ENCODE measurements around the gene DTHD1.

The DTHD1 gene

DNA sequence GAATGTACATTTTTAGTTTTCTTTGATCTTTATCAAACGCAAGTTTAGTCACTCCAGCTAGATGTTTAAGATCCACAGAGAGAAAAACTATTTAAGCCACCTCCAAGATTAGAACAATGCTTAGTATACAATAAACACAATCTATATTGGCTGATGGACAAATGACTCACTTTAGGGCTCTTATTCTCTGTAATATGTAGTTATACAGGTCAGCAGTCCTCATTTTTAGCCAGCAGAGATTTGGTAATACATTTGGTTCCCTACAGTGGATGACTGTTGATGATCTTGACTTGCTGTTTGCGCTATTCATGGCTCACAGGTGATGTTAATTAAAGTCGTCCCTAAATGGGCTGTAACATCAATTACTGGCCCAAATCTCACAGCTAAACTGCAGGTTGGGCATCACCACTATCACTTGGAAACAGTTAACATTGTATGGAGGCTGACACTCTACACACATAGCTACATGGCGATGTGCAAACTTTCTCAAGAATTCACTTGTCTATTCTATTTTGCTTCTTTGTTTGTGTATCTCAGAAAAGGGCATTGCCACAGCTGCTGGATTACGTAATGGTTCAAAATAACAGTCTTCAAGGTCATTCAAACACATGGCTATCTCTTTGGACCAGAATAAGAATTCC lies 11.8 kb upstream of the DTHD1 start:
- no peak for DNase-seq (ENCODE audit: low read depth, low spot score)

DNA sequence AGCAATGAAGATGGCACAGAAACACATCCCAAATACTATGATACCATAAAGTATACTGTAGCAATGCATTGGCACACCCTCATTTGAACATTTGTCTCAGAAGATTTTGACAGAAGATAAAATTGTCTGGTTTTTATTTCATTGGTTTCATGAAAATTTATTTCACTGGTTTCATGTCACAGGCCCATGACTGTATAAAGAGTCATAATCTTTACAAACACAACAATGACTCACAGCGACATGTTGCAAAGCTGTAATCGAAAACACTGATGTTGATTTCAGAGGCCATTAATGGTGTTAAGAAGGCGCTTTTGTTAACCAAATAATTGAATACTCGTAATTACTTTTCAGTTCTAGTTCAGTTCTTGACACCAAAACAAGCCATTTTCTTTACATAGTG lies 8.1 kb upstream of the DTHD1 start:
- DNase-seq (ENCODE audit: low read depth, low spot score) = no peak

DNA sequence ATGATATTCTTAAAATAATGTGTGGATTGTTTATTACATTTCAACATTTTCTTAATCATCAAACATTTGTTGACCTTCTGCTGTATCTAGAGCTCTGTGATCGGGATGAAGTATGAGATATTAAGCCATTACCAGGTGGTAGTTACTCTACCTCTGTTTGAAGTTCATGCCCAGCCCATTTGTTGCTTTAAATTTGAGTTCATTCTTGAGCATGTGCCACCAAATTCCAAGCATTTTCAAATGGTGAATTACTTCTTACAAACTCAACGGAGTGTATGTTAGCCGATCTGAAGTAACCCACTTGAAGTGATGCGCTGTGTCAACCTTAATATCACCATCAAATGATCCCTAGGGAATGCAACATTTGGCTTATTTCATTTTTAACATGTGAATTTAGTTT lies 7.3 kb upstream of the DTHD1 start:
- no peak for DNase-seq (ENCODE audit: low read depth, low spot score)

DNA sequence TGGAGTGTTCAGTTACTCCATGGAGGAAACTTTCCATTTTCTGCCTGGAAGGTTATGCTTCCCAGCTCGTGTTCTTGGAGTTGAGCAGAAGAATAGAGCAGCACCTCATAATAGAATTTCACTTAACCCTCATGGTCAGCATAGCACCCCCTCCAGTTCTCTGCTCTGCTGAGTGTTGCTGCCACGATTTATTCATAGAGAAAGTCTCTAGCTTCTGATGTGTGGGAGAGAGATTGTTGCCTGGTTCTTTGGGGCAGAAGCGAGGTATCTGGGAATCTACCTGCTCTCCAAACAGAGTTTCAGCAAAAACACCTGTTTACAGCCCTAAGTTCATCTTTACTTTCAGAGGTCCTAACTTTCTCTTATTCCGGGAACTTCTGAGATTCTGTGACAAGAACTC lies 3.9 kb upstream of the DTHD1 start:
- DNase-seq (ENCODE audit: low read depth, low spot score) = no peak

DNA sequence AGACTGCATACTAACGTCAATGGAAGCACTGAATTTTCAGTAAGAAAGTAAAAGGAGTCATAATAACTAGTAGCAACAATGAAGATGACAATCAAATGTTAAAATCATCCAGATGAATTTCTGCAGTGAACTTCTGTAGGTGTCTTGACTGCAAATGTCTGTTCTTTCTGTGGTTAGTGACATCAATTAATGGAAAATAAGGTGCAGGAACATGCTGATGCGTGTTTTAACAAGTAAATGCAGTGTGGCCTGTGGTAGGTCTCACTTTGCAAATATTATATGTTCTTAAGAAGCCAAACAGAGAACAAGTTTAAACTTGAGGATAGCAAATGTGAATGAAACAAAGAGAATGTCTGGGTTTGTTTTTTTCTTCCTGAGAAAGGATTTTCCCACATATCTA lies 2.6 kb upstream of the DTHD1 start:
- no peak for DNase-seq (ENCODE audit: low read depth, low spot score)

DNA sequence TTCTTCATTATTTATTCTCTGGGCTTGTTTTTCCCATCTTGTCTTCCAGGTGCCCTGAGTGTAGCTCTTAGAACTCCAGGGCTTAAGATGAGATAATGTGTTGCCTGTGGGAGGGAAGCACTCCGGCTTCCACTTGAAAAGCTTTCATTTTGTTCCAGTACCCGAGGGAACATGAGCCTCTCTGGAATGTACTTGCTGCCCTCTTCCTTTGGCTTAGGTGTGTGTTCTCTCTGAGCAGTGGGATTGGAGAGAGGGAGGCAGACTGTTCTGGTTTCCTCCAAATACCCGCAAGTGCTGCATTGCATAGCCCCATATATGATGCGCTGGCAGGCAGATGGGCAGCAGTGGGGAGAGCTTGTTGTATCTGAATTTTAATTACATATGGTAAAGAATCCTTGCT lies 861 bp upstream of the DTHD1 start:
- no peak for DNase-seq (ENCODE audit: low read depth, low spot score)

DNA sequence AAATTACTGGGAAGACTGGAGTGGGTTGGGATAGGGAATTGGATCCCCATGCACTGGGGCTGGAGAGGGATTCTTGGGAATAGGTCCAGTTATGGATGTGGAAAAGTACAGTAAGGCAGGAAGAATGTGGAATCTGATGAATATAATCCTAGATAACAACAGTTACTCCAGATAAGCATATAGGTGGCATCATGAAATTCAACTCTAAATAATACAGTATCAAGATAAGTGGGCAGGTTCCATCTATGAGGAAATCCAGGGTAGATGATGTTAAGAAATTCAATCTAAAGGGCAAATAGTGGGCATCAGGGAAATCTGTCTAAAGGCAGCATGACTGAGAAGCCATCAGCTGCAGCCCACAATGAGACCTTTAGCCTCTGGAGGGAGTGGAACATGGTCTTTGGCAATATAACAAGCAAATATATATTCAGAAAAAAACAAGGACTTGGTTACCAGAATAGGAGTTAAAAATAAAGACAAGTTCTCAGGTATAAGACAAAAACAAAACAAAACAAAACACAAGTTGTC lies 1.2 kb downstream of the DTHD1 start:
- no peak for DNase-seq (ENCODE audit: low read depth, low spot score)

DNA sequence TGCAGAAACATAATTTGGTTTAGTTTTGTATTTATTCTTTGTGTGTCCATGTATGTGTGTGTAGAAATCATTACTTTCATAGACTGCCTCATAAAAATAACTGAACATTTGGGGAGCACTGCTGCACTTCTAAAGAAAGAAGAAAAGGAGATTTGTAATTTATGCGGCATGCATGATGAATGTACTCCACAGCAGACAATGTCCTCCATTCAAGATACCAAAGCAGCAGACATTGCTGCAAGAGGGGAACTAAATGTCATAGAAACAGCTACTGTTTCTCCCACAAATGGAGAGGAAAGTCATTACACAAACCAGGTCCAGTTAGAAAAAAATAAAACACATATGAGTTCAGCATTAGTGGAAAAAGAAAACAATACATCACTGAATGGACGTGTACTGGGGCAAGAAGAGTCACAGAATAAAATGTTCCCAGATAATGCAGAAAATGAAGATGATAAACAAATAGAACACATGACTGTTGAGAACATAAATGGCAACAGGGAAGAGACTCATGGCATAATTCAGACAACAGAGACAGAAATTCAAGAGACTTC lies 2.6 kb downstream of the DTHD1 start:
- no peak for DNase-seq (ENCODE audit: low read depth, low spot score)

DNA sequence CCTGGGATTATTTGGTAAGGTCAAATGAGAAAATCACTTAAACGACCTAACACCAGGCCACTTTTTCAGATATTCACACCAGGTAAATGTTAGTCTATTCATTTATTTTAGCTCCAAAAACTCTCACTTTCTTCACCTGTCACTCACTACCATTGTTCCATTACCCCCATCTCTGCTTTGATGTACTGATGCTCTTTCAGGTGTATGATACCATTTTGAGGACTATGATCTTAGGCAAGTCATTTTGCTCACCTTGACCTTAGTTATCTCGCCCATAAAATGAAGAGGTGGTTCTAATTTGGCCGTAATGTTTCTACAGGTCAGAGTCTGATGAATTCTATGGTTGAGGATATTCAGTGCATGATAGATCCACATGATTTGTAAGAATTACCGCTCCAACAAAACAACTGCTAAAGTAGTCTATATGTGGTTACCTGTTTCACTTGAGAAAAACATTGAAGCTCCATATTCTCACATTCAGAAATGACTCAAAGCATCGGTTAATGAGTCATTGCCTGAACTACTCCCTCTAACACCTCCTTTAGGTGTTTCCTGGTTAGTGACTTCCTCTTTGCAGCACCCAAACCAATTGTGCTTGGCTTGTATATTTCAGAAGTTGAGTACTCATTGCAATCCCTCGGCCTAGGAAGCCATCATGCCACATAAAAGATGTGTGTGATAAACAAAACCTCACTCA lies 4.5 kb downstream of the DTHD1 start:
- peak; percentile 36 for DNase-seq (ENCODE audit: low read depth, low spot score)

DNA sequence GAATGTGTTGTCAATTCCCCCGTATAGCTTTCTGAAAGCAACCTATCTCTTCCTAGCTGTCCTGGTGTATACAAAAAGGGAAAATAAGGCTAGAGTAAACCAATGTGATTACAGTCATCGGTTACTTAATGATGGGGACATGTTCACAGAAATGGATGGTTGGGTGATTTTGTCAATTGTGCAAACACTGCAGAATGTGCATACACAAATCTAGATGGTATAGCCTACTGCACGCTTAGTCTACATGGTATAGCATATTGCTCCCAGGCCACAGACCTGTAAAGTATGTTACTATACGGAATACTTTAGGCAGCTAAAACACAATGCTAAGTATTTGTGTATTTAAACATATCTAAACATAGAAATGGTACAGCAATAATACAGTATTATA lies 5.1 kb downstream of the DTHD1 start:
- no peak for DNase-seq (ENCODE audit: low read depth, low spot score)

DNA sequence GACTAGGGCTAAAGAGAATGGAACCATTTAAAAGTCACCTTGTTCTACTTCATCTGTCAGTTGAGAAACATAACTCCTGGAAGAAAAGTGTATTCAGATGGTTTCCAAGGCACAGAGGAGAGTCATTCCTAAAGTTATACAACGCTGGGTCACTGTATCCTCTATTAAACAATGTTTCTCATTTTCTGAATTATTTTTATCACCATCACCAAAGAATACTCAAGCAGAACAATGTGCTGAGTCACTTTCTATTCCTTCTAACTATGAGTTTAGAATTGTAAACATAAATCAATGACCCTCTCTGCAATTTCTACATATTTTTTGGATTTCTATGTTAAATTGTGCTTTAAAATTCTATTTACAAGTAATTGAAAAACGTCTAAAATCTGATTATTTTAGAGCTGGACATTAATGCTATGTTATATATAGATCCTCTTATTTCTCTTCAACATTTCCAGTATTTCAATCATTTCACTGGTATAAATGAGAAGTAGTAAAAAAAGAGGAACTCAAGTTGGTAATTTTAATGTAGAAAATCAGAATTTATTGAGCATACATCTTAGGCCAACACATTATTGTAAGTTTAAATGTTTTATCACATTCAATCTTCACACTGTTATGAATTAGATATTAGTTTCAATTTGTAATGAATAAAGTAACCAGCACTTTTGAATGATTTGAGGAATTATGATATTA lies 7.5 kb downstream of the DTHD1 start:
- DNase-seq (ENCODE audit: low read depth, low spot score) = no peak

DNA sequence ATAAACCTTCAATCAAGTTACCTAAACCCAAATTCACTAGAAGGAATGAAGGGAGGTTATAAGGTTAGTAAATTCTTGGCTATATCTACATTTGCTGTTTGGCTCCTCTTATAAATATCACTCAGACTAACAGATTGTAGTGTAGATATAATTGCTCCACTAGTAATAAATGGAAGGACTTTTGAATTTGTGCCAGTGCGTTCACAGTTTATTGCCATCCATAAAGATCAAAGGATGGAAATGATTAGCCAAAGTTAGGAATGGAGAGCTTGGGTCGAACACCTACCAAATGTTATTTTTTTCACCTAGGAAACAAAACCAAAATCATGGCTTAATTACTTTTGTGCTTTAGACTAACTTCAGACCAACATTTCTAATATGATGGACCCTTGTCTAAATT lies 9.2 kb downstream of the DTHD1 start:
- no peak for DNase-seq (ENCODE audit: low read depth, low spot score)

DNA sequence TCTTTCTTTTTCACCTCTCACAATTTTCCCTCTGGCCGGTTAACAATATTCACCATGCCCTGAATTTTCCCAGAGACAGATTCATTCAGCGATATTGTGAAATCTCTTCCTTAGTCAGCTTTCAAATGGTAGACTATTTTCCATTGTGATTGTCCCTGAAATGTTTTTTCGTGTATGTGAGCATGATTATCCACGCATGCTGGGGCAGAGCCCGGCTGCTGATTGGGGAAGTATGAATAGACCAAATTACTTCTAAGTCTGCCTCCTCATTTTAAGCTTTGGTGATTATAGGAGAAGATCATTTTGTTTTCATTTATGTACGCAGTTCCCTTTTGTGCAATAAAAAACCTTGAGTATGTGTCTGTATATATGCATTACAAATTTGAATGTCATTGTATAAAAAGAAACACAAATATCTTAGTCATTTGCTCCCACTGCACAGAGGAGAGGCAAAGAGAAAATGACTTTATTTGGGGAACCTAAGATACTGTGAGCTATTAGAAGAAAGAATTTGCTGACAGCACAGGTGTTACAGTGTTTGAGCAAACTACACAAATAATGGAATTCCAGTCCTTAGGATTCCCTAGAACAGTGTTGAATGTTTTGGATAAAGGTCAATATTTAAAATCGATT lies 11.3 kb downstream of the DTHD1 start:
- no peak for DNase-seq (ENCODE audit: low read depth, low spot score)

DNA sequence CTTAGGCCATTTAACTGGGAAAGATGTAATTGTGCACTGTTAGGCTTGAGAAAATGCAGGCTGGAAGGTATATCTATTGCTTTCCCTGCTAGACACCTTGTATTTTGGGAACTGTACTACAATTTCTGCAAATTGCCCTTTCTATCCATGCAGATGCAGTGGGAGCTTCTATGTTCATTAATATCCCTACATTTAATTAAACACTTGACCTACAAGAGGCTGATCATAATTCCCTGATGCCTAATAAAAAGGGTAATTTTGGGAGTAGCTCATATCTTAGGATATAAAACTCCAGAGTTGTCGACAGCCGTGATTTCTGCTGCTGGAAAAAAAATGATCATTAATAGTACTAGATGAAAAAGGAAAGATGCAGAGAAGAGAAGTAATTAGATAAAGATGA lies 19.7 kb downstream of the DTHD1 start:
- no peak for DNase-seq (ENCODE audit: low read depth, low spot score)

DNA sequence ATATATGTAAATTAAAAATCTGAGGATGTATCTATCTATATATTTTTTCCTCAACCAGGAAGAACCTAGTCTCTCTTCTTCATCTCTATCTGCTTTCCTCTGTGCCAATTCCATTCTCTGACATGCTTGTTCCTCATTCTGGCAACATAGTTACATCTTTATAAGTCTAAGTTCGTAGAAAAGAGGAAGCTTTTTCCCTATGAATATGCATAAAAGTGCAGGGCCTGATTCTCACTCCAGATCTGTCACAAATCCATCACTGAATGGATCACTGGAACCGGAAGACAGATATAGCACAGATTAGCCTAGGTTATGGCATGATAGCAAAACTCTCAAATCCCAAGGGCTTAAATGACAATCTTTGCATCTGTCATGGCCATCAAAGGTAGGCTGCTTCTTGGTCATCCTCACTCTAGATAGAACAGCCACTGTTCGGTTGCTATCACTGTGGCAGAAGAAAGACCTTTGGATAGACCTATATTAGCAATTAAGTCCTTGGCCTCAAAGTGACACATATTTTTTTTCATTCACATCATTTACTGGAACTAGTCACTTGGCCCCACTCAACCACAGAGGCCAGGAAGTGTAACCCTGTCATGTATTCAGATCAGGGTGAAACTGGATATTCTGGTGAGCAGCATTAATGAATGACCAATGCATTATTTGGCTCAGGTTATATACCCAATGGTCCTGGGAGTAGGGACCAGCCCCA lies 22.2 kb downstream of the DTHD1 start:
- no peak for DNase-seq (ENCODE audit: low read depth, low spot score)

DNA sequence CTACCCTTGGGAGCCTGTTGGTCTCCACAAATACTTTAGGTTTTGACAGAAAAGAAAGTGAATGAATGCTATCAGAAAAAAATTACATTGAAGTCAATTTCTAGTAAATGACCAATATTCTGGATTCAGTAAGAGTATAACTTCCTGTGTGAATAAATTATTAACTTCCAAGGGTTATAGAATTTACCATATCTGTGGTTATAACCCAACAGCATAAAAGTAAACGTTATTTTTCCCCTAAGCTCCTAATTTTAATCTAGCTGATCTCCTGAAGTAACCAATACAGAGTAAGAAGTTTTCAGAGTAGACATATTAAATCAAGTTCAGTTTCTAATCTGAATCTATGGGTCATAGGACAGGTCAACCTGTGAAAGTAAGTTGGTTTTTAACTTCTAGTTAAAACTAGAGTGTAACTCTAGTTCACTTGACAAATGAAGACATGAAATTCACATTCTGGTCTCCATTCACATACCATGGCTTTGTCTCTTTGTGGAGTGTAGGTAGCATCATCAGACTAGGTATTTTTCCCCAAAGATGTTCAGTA lies 22.8 kb downstream of the DTHD1 start:
- DNase-seq (ENCODE audit: low read depth, low spot score) = no peak

DNA sequence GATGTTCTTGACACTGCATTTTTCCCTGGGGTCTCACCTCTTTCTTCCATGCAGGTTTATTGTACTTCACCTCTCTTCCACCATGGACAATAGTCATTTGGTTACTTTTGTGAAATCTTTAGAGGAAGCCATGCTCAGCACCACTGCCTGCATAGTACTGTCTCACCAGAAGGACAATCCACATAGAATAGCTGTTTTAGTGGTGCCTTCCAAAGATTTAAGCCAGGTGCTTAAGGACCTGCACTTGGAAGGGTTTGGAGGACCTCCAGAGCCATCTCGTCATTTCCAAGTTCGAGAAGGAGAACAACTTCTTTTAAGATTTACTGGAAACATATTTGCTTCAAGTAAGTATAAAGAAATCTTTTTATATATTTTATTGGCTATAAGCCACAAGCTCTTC lies 26.7 kb downstream of the DTHD1 start:
- DNase-seq (ENCODE audit: low read depth, low spot score) = no peak

DNA sequence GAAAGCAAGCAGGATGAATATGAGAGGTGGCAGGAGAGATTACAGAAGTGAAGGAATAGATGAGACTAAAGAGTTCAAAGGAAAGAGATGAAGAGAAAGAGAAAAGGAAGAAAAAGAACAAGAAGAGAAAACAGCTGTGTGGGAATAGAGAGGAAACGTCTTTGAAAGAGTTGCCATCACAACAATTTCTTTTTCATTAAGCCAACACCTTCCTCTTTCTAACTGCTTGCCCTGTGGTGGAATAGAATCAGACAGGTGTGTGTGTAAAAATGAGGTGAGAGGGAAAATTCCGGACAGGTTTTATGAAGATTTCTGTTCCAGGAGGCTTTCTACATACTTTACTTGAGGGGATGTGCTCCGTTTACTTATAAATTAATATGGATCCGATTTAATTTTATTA lies 28.8 kb downstream of the DTHD1 start:
- no peak for DNase-seq (ENCODE audit: low read depth, low spot score)

DNA sequence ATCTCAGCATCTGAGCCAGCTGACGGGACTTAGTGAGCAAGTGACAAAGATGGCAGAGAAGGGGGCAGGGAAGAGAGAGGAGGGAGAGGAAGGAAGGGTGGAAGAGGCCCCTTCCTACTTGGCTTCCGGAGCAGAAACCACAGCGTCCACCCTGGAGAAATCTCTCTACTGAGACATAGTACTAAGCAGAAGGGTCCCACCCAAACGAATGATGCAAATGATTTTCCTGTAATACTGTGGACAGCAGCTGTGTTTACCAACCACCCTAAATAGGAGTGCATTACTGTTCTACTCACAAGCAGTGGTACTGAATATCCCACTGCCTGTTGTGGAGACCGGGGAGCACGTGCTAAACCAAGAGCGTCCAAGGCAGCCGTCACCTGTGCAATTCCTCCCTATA lies 29.4 kb downstream of the DTHD1 start:
- DNase-seq (ENCODE audit: low read depth, low spot score) = no peak

DNA sequence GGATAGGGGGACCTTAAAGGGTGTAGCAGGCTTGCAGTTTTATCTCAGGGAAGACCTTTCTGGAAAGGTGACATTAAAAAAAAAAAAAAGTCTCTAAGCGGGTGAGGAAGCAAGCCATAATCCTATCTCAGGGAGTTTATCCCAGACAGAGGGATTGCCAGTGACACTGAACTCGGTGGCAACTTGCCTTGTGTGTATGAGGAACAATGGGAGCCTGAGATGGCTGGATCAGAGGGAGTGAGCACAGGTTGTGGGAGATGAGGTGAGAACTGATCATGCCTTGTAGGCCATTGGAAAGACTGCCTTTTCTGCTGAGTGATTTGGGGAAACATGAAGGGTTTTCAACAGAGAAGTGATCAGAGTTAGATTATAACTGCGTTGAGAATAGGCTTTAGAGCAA lies 31.1 kb downstream of the DTHD1 start:
- DNase-seq (ENCODE audit: low read depth, low spot score) = no peak

DNA sequence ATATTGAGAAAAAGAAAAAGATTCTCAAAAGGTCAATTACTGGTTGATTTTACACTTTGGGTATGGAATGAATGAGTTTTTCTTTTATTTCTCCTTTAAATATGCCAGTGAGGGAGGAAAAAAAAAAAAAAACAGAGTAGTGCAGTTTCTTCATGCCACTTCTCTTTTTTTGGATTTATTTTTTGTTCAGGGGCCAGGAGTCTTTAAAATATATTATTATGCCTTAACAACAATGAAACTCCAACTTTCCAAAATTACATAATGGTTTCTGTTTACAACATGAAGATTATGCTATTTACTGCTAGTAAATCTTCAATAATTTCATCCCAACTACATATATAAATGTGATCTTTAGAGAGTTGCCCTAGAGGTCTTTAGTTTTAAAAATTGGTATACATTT lies 31.9 kb downstream of the DTHD1 start:
- DNase-seq (ENCODE audit: low read depth, low spot score) = no peak
